Measurements from ENCODE around the gene C16orf54. TPM values are rescaled to one million over a fixed set of nuclear protein-coding genes. Genes with fewer than 3 reads are reported as not detected.
"Not testable (repeated sequence)": the region's sequence is repeated elsewhere in the genome, so short reads cannot be mapped to it uniquely, and the experiment has no call there.

Gene C16orf54
- total RNA-seq, 1 donor from 2014 or later = not detected

- Mint-ChIP-seq H3K9me3 (no peaks in the 10 kb centered on the region), H3K4me1 (peaks cover 32% of the 10 kb centered on the region), H3K27me3 (ENCODE audit: low read depth) (no peaks in the 10 kb centered on the region), H3K4me3 (peak within 1 kb of the TSS; percentile 98), H3K27ac (peak within 1 kb of the TSS; percentile 98), H3K36me3 (peaks cover 2% of the 10 kb centered on the region)
- DNase-seq (ENCODE audit: low spot score in 2 of 2, unreplicated experiment in 2 of 2) = peak; percentile 99 to 100
- TF ChIP-seq CTCF (IDR thresholded peaks at IDR 0.05; ENCODE audit: unreplicated experiment) = peak; percentile 51
Observed at GRCh38 chr16:29790183-29790948, 44.6 kb upstream of the C16orf54 start, which contains the start of gene KIF22. Gene KIF22 (plus strand): TSS chr16:29790751. CDS start chr16:29790760, 9 bp downstream.

- Mint-ChIP-seq H3K4me1 (peaks cover 35% of the 10 kb centered on the region), H3K36me3 (no peaks in the 10 kb centered on the region)
Observed at GRCh38 chr16:29789775-29790182, 44.0 kb upstream of the C16orf54 start.

GRCh38 chr16:29787155-29787554 lies 41.4 kb upstream of the C16orf54 start:
- not testable (repeated sequence) for DNase-seq (ENCODE audit: low spot score in 2 of 2, unreplicated experiment in 2 of 2); H3K27me3 Mint-ChIP-seq (ENCODE audit: low read depth); H3K9me3 Mint-ChIP-seq; H3K36me3 Mint-ChIP-seq; H3K27ac Mint-ChIP-seq; H3K4me3 Mint-ChIP-seq
- H3K4me1 Mint-ChIP-seq = peaks cover 49% of the 10 kb centered on the region

More at GRCh38 chr16:29789775-29790182, 44.0 kb upstream of the C16orf54 start:
- peak overlapping the region; percentile 98 for H3K27ac Mint-ChIP-seq
- H3K9me3 Mint-ChIP-seq = no peaks in the 10 kb centered on the region
- DNase-seq (ENCODE audit: low spot score in 2 of 2, unreplicated experiment in 2 of 2) = no peak
- H3K27me3 Mint-ChIP-seq (ENCODE audit: low read depth) = no peaks in the 10 kb centered on the region
- no peak for TF ChIP-seq CTCF (IDR thresholded peaks at IDR 0.05; ENCODE audit: unreplicated experiment)
- peak overlapping the region; percentile 98 for H3K4me3 Mint-ChIP-seq

- peak overlapping the region; percentile 67 for H3K27ac Mint-ChIP-seq
- no peaks in the 10 kb centered on the region for H3K9me3 Mint-ChIP-seq
- H3K4me1 Mint-ChIP-seq = peaks cover 46% of the 10 kb centered on the region
- H3K4me3 Mint-ChIP-seq = peak overlapping the region; percentile 49
- peak; percentile 41 to 62 for DNase-seq (ENCODE audit: low spot score in 2 of 2, unreplicated experiment in 2 of 2)
- no peaks in the 10 kb centered on the region for H3K36me3 Mint-ChIP-seq
- no peaks in the 10 kb centered on the region for H3K27me3 Mint-ChIP-seq (ENCODE audit: low read depth)
- TF ChIP-seq CTCF (IDR thresholded peaks at IDR 0.05; ENCODE audit: unreplicated experiment) = peak; percentile 52
Observed at GRCh38 chr16:29784901-29785500, 39.2 kb upstream of the C16orf54 start.

- no peak for DNase-seq (ENCODE audit: low spot score in 2 of 2, unreplicated experiment in 2 of 2)
- Mint-ChIP-seq H3K9me3 (no peaks in the 10 kb centered on the region), H3K27me3 (ENCODE audit: low read depth) (no peaks in the 10 kb centered on the region), H3K4me3 (no peak overlapping the region), H3K4me1 (peaks cover 53% of the 10 kb centered on the region), H3K36me3 (no peaks in the 10 kb centered on the region), H3K27ac (peak overlapping the region; percentile 95)
- TF ChIP-seq CTCF (IDR thresholded peaks at IDR 0.05; ENCODE audit: unreplicated experiment) = no peak
Observed at GRCh38 chr16:29784157-29784556, 38.4 kb upstream of the C16orf54 start.

GRCh38 chr16:29783094-29783953 lies 37.5 kb upstream of the C16orf54 start:
- H3K27me3 Mint-ChIP-seq (ENCODE audit: low read depth); H3K9me3 Mint-ChIP-seq; DNase-seq (ENCODE audit: low spot score in 2 of 2, unreplicated experiment in 2 of 2); H3K36me3 Mint-ChIP-seq; H3K4me3 Mint-ChIP-seq: not testable (repeated sequence)
- Mint-ChIP-seq H3K4me1 (peaks cover 60% of the 10 kb centered on the region), H3K27ac (peak overlapping the region; percentile 95)

All from mesothelial cell of epicardium (in vitro differentiated cells).